Measurements from ENCODE around the gene HOOK1. TPM values are rescaled to one million over a fixed set of nuclear protein-coding genes. Genes with fewer than 3 reads are reported as not detected.

Gene HOOK1
- total and polyA plus RNA-seq, 2 of the 13 experiments (the other 11 are each of a cell fraction or from before 2014, with no cell fraction given) = 11.3 to 24.2 TPM

GRCh38 chr1:59788825-59789224 lies 25.9 kb upstream of the HOOK1 start (continued):
- TF ChIP-seq ZHX1 (CRISPR knock-in tag; IDR thresholded peaks at IDR 0.05; ENCODE audit: low read depth) (no peak), HNF1A (IDR thresholded peaks at IDR 0.05; ENCODE audit: low read depth) (no peak), HNF1A (CRISPR knock-in tag; IDR thresholded peaks at IDR 0.05; ENCODE audit: borderline replicate concordance) (no peak), THRA (CRISPR knock-in tag; IDR thresholded peaks at IDR 0.05; ENCODE audit: borderline replicate concordance) (no peak), NKX3-1 (CRISPR knock-in tag; IDR thresholded peaks at IDR 0.05) (no peak), ZBTB40 (IDR thresholded peaks at IDR 0.05) (no peak), ZBTB40 (CRISPR knock-in tag; IDR thresholded peaks at IDR 0.05) (no peak), PLRG1 (conservative IDR thresholded peaks at IDR 0.05) (no peak), ZNF10 (CRISPR knock-in tag; IDR thresholded peaks at IDR 0.05; ENCODE audit: borderline replicate concordance, low read depth) (no peak), ZNF335 (CRISPR knock-in tag; IDR thresholded peaks at IDR 0.05) (no peak), WIZ (CRISPR knock-in tag; IDR thresholded peaks at IDR 0.05) (no peak)

Data from HepG2 (cell line).